ENCODE results near the gene COTL1. TPM values are rescaled to one million over a fixed set of nuclear protein-coding genes. Genes with fewer than 3 reads are reported as not detected.

The COTL1 gene
- total and polyA plus RNA-seq, 9 of the 15 experiments (the other 6 are each of a cell fraction or from before 2014, with no cell fraction given): 27.7 to 185 (median 72.5) TPM

GRCh38 chr16:84532855-84533486, 84.9 kb downstream of the COTL1 start (continued):
- TF ChIP-seq ZNF165 (CRISPR knock-in tag; IDR thresholded peaks at IDR 0.05; ENCODE audit: borderline replicate concordance) (no peak), CBFA2T3 (IDR thresholded peaks at IDR 0.05) (peak; percentile 57), BHLHE40 (IDR thresholded peaks at IDR 0.05; ENCODE audit: low read length) (peak; percentile 41; the same call in 1 of the 2 replicates)

- Histone ChIP-seq H3K9ac (ENCODE audit: insufficient read depth in 1 of 2, low read depth in 2 of 2, low read length in 2 of 2) (no peak overlapping the region), H3K36me3 (ENCODE audit: control insufficient read depth, insufficient read depth, low read length) (no peaks in the 10 kb centered on the region), H3K4me2 (ENCODE audit: insufficient read depth, low read length) (no peak overlapping the region), H3K9me1 (ENCODE audit: control insufficient read depth, insufficient read depth, low read length) (no peaks in the 10 kb centered on the region), H3K27me3 (ENCODE audit: control insufficient read depth in 2 of 2, insufficient read depth in 2 of 2, low read length in 2 of 2) (peaks cover 0 to 3% of the 10 kb centered on the region in 2 experiments; a peak in 2 of 5 replicates), H3K27ac (ENCODE audit: extremely low read depth, low read depth, low read length) (no peak overlapping the region), H3K4me3 (no peak overlapping the region), H2AFZ (ENCODE audit: low read depth, low read length) (peak overlapping the region; percentile 62; the same call in 1 of the 2 replicates), H3K9me3 (replicated peaks; ENCODE audit: control insufficient read depth, insufficient read depth, low read depth, low read length) (no peaks in the 10 kb centered on the region), H3K4me1 (replicated peaks in 1 of 2; ENCODE audit: control insufficient read depth in 2 of 2, insufficient read depth in 2 of 2, low read length in 2 of 2) (peaks cover 19 to 39% of the 10 kb centered on the region in 2 experiments; a peak in 4 of 5 replicates), H4K20me1 (replicated peaks; ENCODE audit: control insufficient read depth, insufficient read depth, low read length) (no peaks in the 10 kb centered on the region), H3K79me2 (ENCODE audit: control insufficient read depth, insufficient read depth, low read length) (no peaks in the 10 kb centered on the region)
- ChIA-PET CTCF (ENCODE audit: low intra/inter-chr PET ratio) (no interaction called here), POLR2A (interaction anchor here (0.9 to 1.9 kb wide), 4 partner anchors 8 to 19 kb away, joined by 3 to 8 read pairs (median 4); no protein-coding TSS in a partner anchor)
- 57% methylated on average over 10 of the region's 10 CpGs for WGBS (ENCODE audit: insufficient coverage, low coverage, missing lambda C conversion rate)
- FAIRE-seq: no peak
- in situ Hi-C loops (cut with MboI) (no loop called here), intact Hi-C loops (cut with micrococcal nuclease) (no loop called here)
- BruUV-seq (replicated peaks): no TSS peak
- DNase-seq (ENCODE audit: extremely low read depth in 1 of 4, low spot score in 3 of 4): no peak
- no peak for ATAC-seq
- no peak for TF ChIP-seq ZNF518B (CRISPR knock-in tag; IDR thresholded peaks at IDR 0.05)
- TF ChIP-seq ZFP30 (CRISPR knock-in tag; IDR thresholded peaks at IDR 0.05; ENCODE audit: borderline replicate concordance): no peak
- peak in 1 of 2 experiments; percentile 39; a peak in 1 of 4 replicates for TF ChIP-seq SRF (CRISPR knock-in tag; IDR thresholded peaks at IDR 0.05)
- TF ChIP-seq ZNF143 (CRISPR knock-in tag; IDR thresholded peaks at IDR 0.05): no peak
- TF ChIP-seq E2F1 (CRISPR knock-in tag; IDR thresholded peaks at IDR 0.05): no peak
These were observed 85.6 kb downstream of the COTL1 start for GRCh38 chr16:84532291-84532724.

Measured in K562 (cell line).